Thymus (tissue), 14 donors: ENCODE results near the gene C6. TPM values are rescaled to one million over a fixed set of nuclear protein-coding genes. Genes with fewer than 3 reads are reported as not detected.

ENCODE experiments used
- DNase-seq, 9 donors: peaks; one replicate each; pipeline ENCODE4 v3.0.0-alpha.2; 2013; ENCODE audit warnings: low spot score in 9 of 9, low read depth in 6 of 9, missing footprints in 1 of 9
- H3K27ac ChIP-seq, 2 donors: one replicate each; pipeline ENCODE4 v1.5.1; 2013; ENCODE audit warnings: control low read depth in 1 of 2, low read depth in 1 of 2, low read length in 1 of 2, mild to moderate bottlenecking in 1 of 2, moderate library complexity in 1 of 2
- H3K27me3 ChIP-seq, 2 donors: one replicate each; pipeline ENCODE4 v1.5.1; 2013; ENCODE audit warnings: low read length in 1 of 2; ENCODE audit not compliant: control insufficient read depth in 2 of 2, insufficient read depth in 1 of 2
- H3K36me3 ChIP-seq, 2 donors: one replicate each; pipeline ENCODE4 v1.5.1; 2013; ENCODE audit warnings: low read length in 1 of 2, mild to moderate bottlenecking in 1 of 2, moderate library complexity in 1 of 2; ENCODE audit not compliant: control insufficient read depth in 2 of 2, insufficient read depth in 2 of 2
- H3K4me1 ChIP-seq, 2 donors: one replicate each; pipeline ENCODE4 v1.5.1; 2013; ENCODE audit warnings: low read length in 2 of 2; ENCODE audit not compliant: control insufficient read depth in 2 of 2, insufficient read depth in 2 of 2
- H3K4me3 ChIP-seq, 2 donors: one replicate each; pipeline ENCODE4 v1.5.1; 2013; ENCODE audit warnings: low read length in 2 of 2, control low read depth in 1 of 2, mild to moderate bottlenecking in 1 of 2
- H3K9me3 ChIP-seq, 2 donors: one replicate each; pipeline ENCODE4 v1.5.1; 2013; ENCODE audit warnings: low read length in 1 of 2, mild to moderate bottlenecking in 1 of 2; ENCODE audit not compliant: control insufficient read depth in 2 of 2, insufficient read depth in 1 of 2
- WGBS: extraction: QIAGEN DNeasy Blood & Tissue Kit; methylation state at CpG from one replicate; pipeline ENCODE4 v1.1.7; 2013; 5-methylcytosine and 5-hydroxymethylcytosine counted together
- long read RNA-seq, 10 donors: transcript quantifications; one replicate each; lab custom pipeline, GENCODE V29; 2026
- polyA plus RNA-seq: library from polyadenylated mRNA; stranded (reverse); fragments of 200-250 nt; gene quantifications from one replicate; pipeline ENCODE4 v1.2.3, GENCODE V29; 2013
- total RNA-seq: library from RNA; stranded (reverse); fragments of 120-200 nt; gene quantifications from one replicate; pipeline ENCODE4 v1.2.4, GENCODE V29; 2013
- donor health status: healthy.

The C6 gene
- total RNA-seq, result 0.28 TPM
- polyA plus RNA-seq, result 0.73 TPM
- long read RNA-seq, donor 1, result 0 reads
- long read RNA-seq, donor 2, result 0 reads
- long read RNA-seq, donor 3, result 0 reads
- long read RNA-seq, donor 4, result 0 reads
- long read RNA-seq, donor 5, result 0 reads
- long read RNA-seq, donor 6, result 0 reads
- long read RNA-seq, donor 7, result 0 reads
- long read RNA-seq, donor 8, result 0 reads
- long read RNA-seq, donor 9, result 0 reads
- long read RNA-seq, donor 10, result 0 reads

- no peaks in the 10 kb centered on the region for H3K4me1 ChIP-seq
- no peaks in the 10 kb centered on the region for H3K9me3 ChIP-seq
- no peak within 1 kb of the TSS for H3K27ac ChIP-seq
- H3K36me3 ChIP-seq, result no peaks in the 10 kb centered on the region
- 83% methylated on average over 1 of the region's 1 CpG for WGBS
- no peak within 1 kb of the TSS for H3K4me3 ChIP-seq
- no peak for DNase-seq
- no peaks in the 10 kb centered on the region for H3K27me3 ChIP-seq
Observed at GRCh38 chr5:41213340-41213739, at the start of gene C6. TSS of gene C6 (minus strand) at chr5:41213532. CDS start at chr5:41203230, 10,302 bp downstream.

GRCh38 chr5:41256400-41256799 is 43.1 kb upstream of the C6 start:
- Histone ChIP-seq H3K27me3 (no peaks in the 10 kb centered on the region), H3K9me3 (no peaks in the 10 kb centered on the region), H3K27ac (no peak overlapping the region), H3K4me3 (no peak overlapping the region), H3K36me3 (no peaks in the 10 kb centered on the region), H3K4me1 (no peaks in the 10 kb centered on the region)
- no peak for DNase-seq
- 93% methylated on average over 4 of the region's 4 CpGs for WGBS

GRCh38 chr5:41253109-41253508 is 39.8 kb upstream of the C6 start:
- no peak for DNase-seq
- H3K9me3 ChIP-seq, result no peaks in the 10 kb centered on the region
- H3K27ac ChIP-seq, result no peak overlapping the region
- no peaks in the 10 kb centered on the region for H3K27me3 ChIP-seq
- no peaks in the 10 kb centered on the region for H3K4me1 ChIP-seq
- no peak overlapping the region for H3K4me3 ChIP-seq
- no peaks in the 10 kb centered on the region for H3K36me3 ChIP-seq

GRCh38 chr5:41252036-41252435 is 38.7 kb upstream of the C6 start:
- no peak for DNase-seq
- Histone ChIP-seq H3K27ac (no peak overlapping the region), H3K4me3 (no peak overlapping the region), H3K27me3 (no peaks in the 10 kb centered on the region), H3K4me1 (no peaks in the 10 kb centered on the region), H3K36me3 (no peaks in the 10 kb centered on the region), H3K9me3 (no peaks in the 10 kb centered on the region)

- Histone ChIP-seq H3K4me3 (no peak overlapping the region), H3K27me3 (no peaks in the 10 kb centered on the region), H3K27ac (no peak overlapping the region), H3K4me1 (no peaks in the 10 kb centered on the region), H3K36me3 (no peaks in the 10 kb centered on the region), H3K9me3 (no peaks in the 10 kb centered on the region)
- no peak for DNase-seq
- 90% methylated on average over 2 of the region's 2 CpGs for WGBS
Observed at GRCh38 chr5:41250351-41250987, 37.1 kb upstream of the C6 start.

GRCh38 chr5:41247135-41247534 is 33.8 kb upstream of the C6 start:
- Histone ChIP-seq H3K27me3 (no peaks in the 10 kb centered on the region), H3K9me3 (no peaks in the 10 kb centered on the region), H3K27ac (no peak overlapping the region), H3K36me3 (no peaks in the 10 kb centered on the region), H3K4me1 (no peaks in the 10 kb centered on the region), H3K4me3 (no peak overlapping the region)
- WGBS, result 84% methylated on average over 1 of the region's 1 CpG
- no peak for DNase-seq

- Histone ChIP-seq H3K27ac (no peak overlapping the region), H3K9me3 (no peaks in the 10 kb centered on the region), H3K27me3 (no peaks in the 10 kb centered on the region), H3K36me3 (no peaks in the 10 kb centered on the region), H3K4me3 (no peak overlapping the region), H3K4me1 (no peaks in the 10 kb centered on the region)
- 94% methylated on average over 1 of the region's 1 CpG for WGBS
- DNase-seq, result no peak
Observed at GRCh38 chr5:41246376-41246775, 33.0 kb upstream of the C6 start.

- H3K4me3 ChIP-seq, result no peak overlapping the region
- 96% methylated on average over 1 of the region's 1 CpG for WGBS
- peaks cover 0 to 6% of the 10 kb centered on the region in 2 donors for H3K9me3 ChIP-seq
- H3K36me3 ChIP-seq, result no peaks in the 10 kb centered on the region
- no peaks in the 10 kb centered on the region for H3K4me1 ChIP-seq
- H3K27me3 ChIP-seq, result no peaks in the 10 kb centered on the region
- DNase-seq, result no peak
- no peak overlapping the region for H3K27ac ChIP-seq
Observed at GRCh38 chr5:41243558-41243957, 30.2 kb upstream of the C6 start.

- H3K36me3 ChIP-seq, result no peaks in the 10 kb centered on the region
- DNase-seq, result no peak
- peaks cover 0 to 6% of the 10 kb centered on the region in 2 donors for H3K9me3 ChIP-seq
- no peaks in the 10 kb centered on the region for H3K27me3 ChIP-seq
- 91% methylated on average over 3 of the region's 3 CpGs for WGBS
- H3K27ac ChIP-seq, result no peak overlapping the region
- no peaks in the 10 kb centered on the region for H3K4me1 ChIP-seq
- no peak overlapping the region for H3K4me3 ChIP-seq
Observed at GRCh38 chr5:41240985-41241384, 27.7 kb upstream of the C6 start.
